ENCODE results near the gene RSRC1.

Gene RSRC1

GRCh38 chr3:158519776-158520175, 409.9 kb downstream of the RSRC1 start:
- DNase-seq (ENCODE audit: low spot score) = no peak
- TF ChIP-seq, protein P1, sequence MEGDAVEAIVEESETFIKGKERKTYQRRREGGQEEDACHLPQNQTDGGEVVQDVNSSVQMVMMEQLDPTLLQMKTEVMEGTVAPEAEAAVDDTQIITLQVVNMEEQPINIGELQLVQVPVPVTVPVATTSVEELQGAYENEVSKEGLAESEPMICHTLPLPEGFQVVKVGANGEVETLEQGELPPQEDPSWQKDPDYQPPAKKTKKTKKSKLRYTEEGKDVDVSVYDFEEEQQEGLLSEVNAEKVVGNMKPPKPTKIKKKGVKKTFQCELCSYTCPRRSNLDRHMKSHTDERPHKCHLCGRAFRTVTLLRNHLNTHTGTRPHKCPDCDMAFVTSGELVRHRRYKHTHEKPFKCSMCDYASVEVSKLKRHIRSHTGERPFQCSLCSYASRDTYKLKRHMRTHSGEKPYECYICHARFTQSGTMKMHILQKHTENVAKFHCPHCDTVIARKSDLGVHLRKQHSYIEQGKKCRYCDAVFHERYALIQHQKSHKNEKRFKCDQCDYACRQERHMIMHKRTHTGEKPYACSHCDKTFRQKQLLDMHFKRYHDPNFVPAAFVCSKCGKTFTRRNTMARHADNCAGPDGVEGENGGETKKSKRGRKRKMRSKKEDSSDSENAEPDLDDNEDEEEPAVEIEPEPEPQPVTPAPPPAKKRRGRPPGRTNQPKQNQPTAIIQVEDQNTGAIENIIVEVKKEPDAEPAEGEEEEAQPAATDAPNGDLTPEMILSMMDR (IDR thresholded peaks at IDR 0.05) = no peak
- Histone ChIP-seq H3K4me3 (no peak overlapping the region), H3K27ac (no peak overlapping the region)

GRCh38 chr3:158520433-158520832, 410.5 kb downstream of the RSRC1 start:
- Histone ChIP-seq H3K27ac (no peak overlapping the region), H3K4me3 (no peak overlapping the region)
- TF ChIP-seq, protein P1 (IDR thresholded peaks at IDR 0.05) = no peak
- no peak for DNase-seq (ENCODE audit: low spot score)

- TF ChIP-seq, protein P1 (IDR thresholded peaks at IDR 0.05) = no peak
- no peak overlapping the region for H3K27ac ChIP-seq
- no peak overlapping the region for H3K4me3 ChIP-seq
- DNase-seq (ENCODE audit: low spot score) = no peak
Observed at GRCh38 chr3:158522221-158523136, 412.6 kb downstream of the RSRC1 start.

- TF ChIP-seq, protein P1 (IDR thresholded peaks at IDR 0.05) = no peak
- DNase-seq (ENCODE audit: low spot score) = no peak
- Histone ChIP-seq H3K4me3 (no peak overlapping the region), H3K27ac (no peak overlapping the region)
Observed at GRCh38 chr3:158528076-158528674, 418.3 kb downstream of the RSRC1 start.

DNA sequence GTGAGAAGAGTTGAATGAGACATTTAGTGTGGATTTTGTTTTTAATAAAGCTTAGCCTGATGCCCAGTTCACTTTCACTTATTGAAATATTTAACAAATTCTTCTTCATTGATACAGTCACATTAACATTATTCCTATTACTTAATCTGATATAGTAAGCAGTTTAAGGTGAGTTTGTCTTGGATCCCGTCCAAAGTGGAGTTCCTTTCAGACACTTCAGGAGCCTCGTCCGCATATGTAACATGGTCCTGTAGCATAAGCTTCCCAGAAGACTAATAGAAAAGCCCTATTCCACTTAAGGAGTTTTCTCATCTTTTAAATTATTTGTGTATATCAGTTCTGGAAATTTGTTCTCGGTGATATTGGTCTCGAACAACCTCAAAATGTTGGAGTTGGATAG, 421.4 kb downstream of the RSRC1 start:
- DNase-seq (ENCODE audit: low spot score) = no peak
- TF ChIP-seq, protein P1 (IDR thresholded peaks at IDR 0.05) = no peak
- Histone ChIP-seq H3K27ac (no peak overlapping the region), H3K4me3 (no peak overlapping the region)

- TF ChIP-seq, protein P1 (IDR thresholded peaks at IDR 0.05) = no peak
- DNase-seq (ENCODE audit: low spot score) = no peak
Observed at GRCh38 chr3:158532099-158532734, 422.3 kb downstream of the RSRC1 start.

More at GRCh38 chr3:158532099-158532734, 422.3 kb downstream of the RSRC1 start:
- H3K27ac ChIP-seq = no peak overlapping the region
- H3K4me3 ChIP-seq = no peak overlapping the region
